Measurements from ENCODE around the gene PADI2. TPM values are rescaled to one million over a fixed set of nuclear protein-coding genes. Genes with fewer than 3 reads are reported as not detected.

Gene PADI2
- total and polyA plus RNA-seq, 2 of the 8 experiments (the other 6 are each of a cell fraction or from before 2014, with no cell fraction given) = 1.6 to 7.5 TPM

DNA sequence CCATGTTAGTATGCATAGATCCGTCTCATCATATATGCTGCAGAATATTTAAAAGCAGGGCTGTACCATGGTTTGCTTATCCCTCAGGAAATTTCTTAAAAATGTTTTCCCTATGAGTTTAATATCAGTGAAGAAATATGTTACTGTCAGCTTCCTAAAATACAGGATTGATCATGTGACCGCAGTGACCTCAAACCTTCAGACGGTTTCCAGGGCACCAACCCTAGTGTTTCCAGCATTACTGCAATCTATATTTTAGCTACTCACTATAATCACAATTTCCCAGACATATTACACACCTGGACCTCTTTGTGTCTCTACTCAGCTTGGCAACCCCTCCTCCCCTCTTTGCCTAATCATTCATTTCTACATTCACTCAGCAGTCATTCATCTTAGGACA lies 57.8 kb downstream of the PADI2 start:
- Histone ChIP-seq H4K91ac (replicated peaks; ENCODE audit: insufficient read length, low read length) (no peak overlapping the region), H3K18ac (ENCODE audit: extremely low read depth, low read length) (no peak overlapping the region), H3K23ac (ENCODE audit: insufficient read length) (no peak overlapping the region), H3K4me3 (ENCODE audit: extremely low read depth in 1 of 4, insufficient read depth in 2 of 4, low read depth in 3 of 4, low read length in 4 of 4) (no peak overlapping the region), H2BK15ac (ENCODE audit: low read length) (no peak overlapping the region), H4K8ac (ENCODE audit: extremely low read depth, insufficient read depth, low read length) (no peak overlapping the region), H2BK120ac (replicated peaks; ENCODE audit: low read depth, low read length) (no peak overlapping the region), H3K23me2 (ENCODE audit: low read depth, low read length) (no peaks in the 10 kb centered on the region), H3K9me3 (ENCODE audit: insufficient read depth in 2 of 2, low read depth in 1 of 2, low read length in 1 of 2) (no peaks in the 10 kb centered on the region), H3K4me2 (ENCODE audit: insufficient read depth in 1 of 2, low read depth in 2 of 2, low read length in 2 of 2) (no peak overlapping the region), H4K20me1 (replicated peaks in 1 of 2; ENCODE audit: control insufficient read depth in 1 of 2, insufficient read depth in 2 of 2, low read length in 2 of 2) (no peaks in the 10 kb centered on the region), H3K36me3 (ENCODE audit: control insufficient read depth in 2 of 4, insufficient read depth in 4 of 4, low read length in 3 of 4) (no peaks in the 10 kb centered on the region), H2BK12ac (ENCODE audit: low read depth, low read length) (no peak overlapping the region), H2AK5ac (ENCODE audit: low read depth, low read length) (no peak overlapping the region), H3K9ac (replicated peaks in 1 of 4; ENCODE audit: extremely low read depth in 1 of 4, low read depth in 3 of 4, low read length in 3 of 4) (no peak overlapping the region), H2BK20ac (ENCODE audit: low read length) (no peak overlapping the region), H3K79me2 (ENCODE audit: control insufficient read depth in 1 of 2, insufficient read depth in 2 of 2, low read length in 2 of 2) (no peaks in the 10 kb centered on the region), H3K27ac (ENCODE audit: low read depth, low read length) (no peak overlapping the region), H4K5ac (ENCODE audit: insufficient read length, low read depth, low read length) (no peak overlapping the region), H2AFZ (ENCODE audit: low read length) (no peak overlapping the region), H3K79me1 (ENCODE audit: low read depth, low read length) (no peaks in the 10 kb centered on the region), H3K56ac (replicated peaks; ENCODE audit: insufficient read length, low read depth, low read length) (no peak overlapping the region), H3K4ac (replicated peaks; ENCODE audit: insufficient read length, low read depth, low read length) (no peak overlapping the region), H2BK5ac (ENCODE audit: low read depth, low read length) (no peak overlapping the region), H3K4me1 (replicated peaks in 1 of 4; ENCODE audit: control insufficient read depth in 3 of 4, insufficient read depth in 4 of 4, low read length in 3 of 4) (peaks cover 4 to 9% (median 6%) of the 10 kb centered on the region in 4 experiments; a peak in 5 of 7 replicates), H3K27me3 (replicated peaks in 1 of 4; ENCODE audit: control insufficient read depth in 3 of 4, extremely low read depth in 1 of 4, insufficient read depth in 3 of 4, low read length in 3 of 4) (no peaks in the 10 kb centered on the region), H3K14ac (ENCODE audit: insufficient read length) (no peak overlapping the region)
- CTCF ChIA-PET (ENCODE audit: partially characterized antibody) = interaction anchor here (0.7 to 7.8 kb wide), 11 partner anchors 8 to 345 kb away, joined by 3 to 111 read pairs (median 7); partner anchors contain the start of gene PADI2
- FAIRE-seq = no peak
- POLR2A ChIA-PET (ENCODE audit: partially characterized antibody) = no interaction called here
- DNase-seq (ENCODE audit: low read depth in 1 of 2, low spot score in 2 of 2) = no peak
- 83% methylated on average over 3 of the region's 3 CpGs; no CpG with 5 or more reads in 1 of the 2 experiments for WGBS, 2 experiments (ENCODE audit: extremely low coverage in 1 of 2, insufficient coverage in 1 of 2, insufficient read length in 1 of 2, insufficient replicate concordance in 2 of 2, low coverage in 1 of 2, low lambda C conversion rate in 2 of 2, missing lambda C conversion rate in 1 of 2)
- no peak for TF ChIP-seq RFX5 (IDR thresholded peaks at IDR 0.05; ENCODE audit: borderline replicate concordance, low read depth, low read length)
- no peak for TF ChIP-seq RAD21 (IDR thresholded peaks at IDR 0.05 in 1 of 2, conservative IDR thresholded peaks at IDR 0.05 in 1 of 2; ENCODE audit: low read depth in 2 of 2, low read length in 2 of 2)
- no peak for TF ChIP-seq CBX8 (IDR thresholded peaks at IDR 0.05; ENCODE audit: borderline replicate concordance, low read depth, low read length)
